Measurements from ENCODE around the gene MYL10.
"Not testable (repeated sequence)": the region's sequence is repeated elsewhere in the genome, so short reads cannot be mapped to it uniquely, and the experiment has no call there.

Gene MYL10

DNA sequence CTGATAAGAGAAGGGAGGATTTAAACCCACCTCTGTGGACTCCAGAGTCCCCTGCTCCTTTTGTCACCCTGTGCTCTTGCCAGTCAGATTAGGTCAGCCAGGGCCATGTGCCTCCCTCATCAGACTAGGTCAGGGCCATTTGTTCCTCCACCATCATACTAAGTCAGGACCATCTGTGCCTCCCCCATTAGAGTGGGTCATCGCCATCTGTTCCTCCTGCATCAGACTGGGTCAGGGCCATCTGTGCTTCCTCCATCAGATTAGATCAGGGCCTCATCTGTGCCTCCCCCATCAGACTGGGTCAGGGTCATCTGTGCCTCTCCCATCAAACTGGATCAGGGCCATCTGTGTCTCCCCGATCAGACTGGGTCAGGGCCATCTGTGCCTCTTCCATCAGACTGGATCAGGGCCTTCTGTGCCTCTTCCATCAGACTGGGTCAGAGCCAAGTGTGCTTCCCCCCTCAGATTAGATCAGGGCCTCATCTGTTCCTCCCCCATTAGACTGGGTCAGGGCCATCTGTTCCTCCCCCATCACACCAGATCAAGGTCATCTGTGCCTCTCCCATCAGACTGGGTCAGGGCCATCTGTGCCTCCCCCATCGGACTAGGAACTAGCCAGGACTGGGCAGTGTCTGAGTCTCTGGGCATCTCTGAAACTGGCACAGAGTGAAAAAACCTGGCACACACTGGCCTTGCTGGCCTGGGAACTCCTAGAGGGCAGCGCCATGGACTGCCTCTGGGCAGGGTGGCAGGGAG, 11.5 kb downstream of the MYL10 start:
- no peak for DNase-seq

- no peak for DNase-seq
Observed at GRCh38 chr7:101615446-101615845, 13.7 kb downstream of the MYL10 start.

DNA sequence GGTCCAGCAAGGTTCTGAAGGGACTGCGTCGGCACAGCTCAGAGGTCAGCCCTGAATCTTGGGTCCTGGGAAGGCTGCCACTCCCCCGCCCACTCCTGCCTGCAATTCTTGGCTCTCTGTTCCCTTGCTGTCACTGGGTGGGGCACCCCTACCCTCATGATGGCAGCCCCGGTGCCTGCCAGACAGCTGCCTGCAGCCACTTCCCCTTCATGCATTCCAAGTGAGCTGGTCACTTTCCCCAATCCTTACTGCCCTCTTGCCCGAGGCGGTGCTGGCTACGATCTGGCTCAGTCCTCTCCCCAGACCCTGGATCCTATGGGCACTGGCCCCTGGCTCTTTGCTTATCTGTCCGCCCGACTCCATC, 14.2 kb downstream of the MYL10 start:
- DNase-seq = no peak

GRCh38 chr7:101614098-101614938, 14.8 kb downstream of the MYL10 start:
- no peak for DNase-seq

DNA sequence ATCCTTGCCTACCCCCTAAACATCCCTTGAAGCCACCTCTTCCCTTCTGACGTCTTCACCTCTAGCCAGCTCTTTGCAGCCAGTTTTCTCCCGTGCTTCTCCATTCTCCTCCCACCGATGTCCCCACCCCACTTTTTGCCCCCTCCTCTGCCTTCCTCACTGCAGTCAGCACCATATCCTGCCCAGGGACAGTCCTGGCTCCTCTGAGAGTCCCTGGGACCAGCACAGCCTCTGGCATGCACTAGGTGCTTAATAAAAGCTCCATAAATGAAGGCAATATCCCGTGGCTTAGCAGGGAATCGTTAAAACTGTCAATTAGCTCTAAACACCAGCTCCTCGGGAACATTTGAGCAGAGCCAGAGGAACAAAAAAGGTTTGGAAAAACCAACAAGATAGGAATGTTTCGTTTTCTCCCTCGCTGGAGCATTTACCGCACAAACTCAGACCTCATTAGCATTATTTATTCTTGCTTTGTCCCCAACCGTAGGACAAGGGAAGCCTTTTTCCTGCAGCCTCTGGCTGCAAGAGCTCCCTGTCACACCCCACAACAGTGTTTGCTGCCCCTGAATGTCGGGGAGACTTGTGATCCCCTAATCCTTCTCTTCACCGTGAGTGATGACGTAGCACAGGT, 16.1 kb downstream of the MYL10 start:
- no peak for DNase-seq

DNA sequence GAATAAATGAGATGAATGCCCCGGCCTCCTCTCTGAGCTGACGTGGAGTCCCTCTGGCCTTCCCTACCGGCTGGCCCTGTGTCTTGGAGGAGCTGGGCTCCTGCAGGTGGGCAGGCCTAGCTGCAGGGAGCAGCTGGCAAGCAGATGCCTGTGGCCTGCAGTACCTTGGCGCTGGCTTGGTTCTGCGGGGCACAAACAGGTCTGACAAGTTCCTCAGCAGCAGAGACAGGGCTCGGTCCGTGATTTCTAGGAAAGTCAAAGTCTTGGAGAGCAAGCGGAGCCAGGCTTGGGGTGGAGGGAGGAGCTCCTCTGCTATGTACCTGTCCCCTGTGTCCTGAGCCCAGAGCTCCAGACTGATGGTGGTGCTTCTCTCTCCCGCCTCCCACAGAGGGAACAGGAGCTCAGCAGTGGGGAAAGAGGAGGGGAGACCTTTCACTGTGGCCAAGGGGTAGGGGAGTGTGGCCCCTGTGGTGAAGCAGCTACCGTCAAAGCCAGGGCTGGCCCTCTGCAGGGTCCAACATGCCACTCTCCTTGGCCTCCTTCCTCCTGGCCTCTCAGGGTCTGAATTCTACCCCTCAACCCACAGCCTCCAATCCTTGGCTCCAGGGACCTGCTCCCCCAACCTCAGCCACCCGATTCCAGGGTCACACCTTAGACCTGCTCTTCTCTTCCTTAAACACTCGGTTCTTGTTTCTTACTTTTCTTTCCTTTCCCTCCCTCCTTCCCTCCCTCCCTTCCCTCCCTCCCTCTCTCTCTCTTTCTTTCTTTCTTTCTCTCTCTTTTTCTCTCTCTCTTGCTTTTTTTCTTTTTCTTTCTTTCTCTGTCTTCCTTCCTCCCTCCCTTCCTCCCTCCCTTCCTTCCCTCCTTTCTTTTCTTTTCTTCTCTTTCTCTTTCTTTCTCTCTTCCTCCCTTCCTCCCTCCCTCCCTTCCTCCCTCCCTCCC, 20.1 kb downstream of the MYL10 start:
- no peak for DNase-seq

GRCh38 chr7:101606498-101606923, 22.6 kb downstream of the MYL10 start:
- DNase-seq = no peak

DNA sequence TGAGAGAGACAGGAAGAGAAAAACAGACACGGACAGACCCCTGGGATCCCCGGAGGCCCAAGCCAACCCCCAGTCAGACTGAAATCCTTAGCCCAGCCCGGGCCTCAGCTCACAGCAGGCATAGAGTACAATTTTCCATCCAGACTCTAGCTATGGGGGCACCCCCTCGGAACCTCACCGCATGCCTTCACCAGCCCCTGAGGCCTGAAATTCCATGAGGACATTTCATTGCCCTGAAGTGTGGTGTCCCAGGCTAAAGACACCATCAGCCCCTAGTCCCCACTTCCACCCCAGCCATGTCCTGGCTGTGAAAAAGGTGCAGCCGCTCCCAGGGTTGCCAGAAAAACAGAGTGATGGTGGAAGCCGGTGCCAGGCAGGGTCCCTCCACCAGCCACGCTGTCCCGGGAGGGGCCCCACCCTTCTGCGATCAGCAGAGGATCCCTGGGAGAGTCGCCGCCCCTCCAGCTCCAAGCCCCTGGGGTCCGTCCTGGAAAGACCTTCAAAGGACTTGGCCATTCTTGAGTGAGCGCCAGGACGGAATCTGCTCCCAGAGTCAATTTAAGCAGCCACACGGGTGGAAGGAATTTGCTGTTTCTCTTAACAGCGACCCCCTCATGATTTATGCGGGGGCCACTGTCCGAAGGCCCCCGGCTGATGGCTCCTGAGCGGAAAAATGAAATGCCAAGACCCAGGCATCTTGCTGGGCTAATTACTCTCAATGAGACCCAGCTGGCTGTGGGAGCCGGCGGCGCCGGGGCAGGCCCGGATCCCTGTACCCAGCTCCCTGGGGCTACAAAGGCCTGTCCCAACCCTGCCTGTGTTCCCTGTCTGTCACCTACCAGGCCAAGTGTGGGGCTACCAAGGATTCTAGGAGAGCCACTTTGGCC, 23.2 kb downstream of the MYL10 start:
- no peak for DNase-seq

DNA sequence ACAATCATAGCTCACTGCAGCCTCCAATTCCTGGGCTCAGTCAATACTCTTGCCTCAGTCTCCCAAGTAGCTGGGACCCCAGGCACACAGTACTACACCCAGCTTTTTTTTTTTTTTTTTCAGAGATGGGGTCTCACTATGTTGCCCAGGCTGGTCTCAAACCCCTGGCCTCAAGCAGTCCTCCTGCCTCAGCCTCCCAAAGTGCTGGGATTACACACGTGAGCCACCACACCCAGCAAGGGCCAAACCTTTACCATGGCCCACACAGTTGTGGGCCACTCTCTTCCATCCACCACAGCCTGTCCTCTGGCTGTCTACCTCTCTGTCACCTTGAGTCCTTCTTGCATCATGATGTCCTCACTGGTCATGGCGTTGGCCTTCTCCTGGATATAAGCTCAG, 24.2 kb downstream of the MYL10 start:
- not testable (repeated sequence) for DNase-seq

DNA sequence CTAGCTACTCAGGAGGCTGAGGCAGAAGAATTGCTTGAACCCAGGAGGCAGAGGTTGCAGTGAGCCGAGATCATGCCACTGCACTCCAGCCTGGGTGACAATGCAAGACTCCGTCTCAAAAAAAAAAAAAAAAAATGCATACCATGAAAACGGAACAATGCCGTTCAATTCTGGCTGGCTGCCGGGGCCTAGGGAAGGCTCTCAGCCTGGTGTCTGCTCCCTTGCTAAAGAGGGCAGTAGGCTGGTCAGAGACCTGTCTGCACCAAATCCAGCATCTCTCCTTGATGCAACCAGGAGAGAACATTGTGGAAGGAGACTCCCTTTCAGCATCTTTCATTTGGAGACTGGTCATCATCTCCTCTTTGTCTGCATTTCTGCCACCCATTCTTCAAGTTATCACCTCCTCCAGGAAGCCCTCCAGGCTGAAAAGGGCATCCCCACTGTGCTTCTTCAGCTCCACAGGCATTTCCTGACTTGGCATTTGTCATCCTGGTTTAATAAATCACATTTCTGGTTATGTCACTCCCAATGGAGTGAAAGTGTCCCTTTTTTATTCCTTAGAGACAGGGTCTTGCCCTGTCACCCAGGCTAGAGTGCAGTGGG, 24.7 kb downstream of the MYL10 start:
- DNase-seq = no peak

DNA sequence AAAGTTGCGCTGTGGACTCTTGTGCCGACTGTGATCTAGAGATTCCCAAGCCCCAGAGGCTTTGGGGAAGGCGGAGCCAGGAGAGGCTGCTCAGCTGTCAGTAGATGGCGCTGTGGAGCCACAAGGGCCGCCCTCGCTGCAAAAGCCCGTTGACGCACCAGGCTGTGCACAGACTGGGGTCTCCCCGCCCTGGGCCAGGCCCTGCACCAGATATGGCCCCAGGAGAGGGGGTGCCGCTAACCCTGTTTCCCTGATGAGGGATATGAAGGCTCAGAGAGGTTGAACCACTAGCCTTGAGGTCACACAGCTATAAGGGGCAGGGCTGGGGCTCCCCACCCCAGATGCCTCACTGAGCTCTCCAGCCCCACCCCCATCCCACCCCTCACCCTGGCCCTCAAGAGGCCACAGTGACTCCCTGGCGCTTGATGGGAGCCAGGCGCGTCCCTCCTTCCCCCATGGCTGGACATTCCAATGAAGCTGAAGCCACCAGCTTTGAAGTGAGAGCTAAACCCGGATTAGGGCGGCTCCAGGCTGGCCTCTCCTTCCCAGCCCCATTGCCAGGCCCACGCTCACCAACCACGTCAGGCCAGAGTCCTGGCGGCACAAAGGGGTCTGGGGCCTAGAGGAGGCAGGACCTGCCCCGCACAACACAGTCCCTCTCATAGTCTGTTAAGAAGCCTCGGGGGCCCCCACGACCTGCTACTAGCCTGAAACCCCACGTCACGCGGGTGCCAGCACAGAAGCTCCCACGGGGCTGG, 26.4 kb downstream of the MYL10 start:
- peak; percentile 57 for DNase-seq

DNA sequence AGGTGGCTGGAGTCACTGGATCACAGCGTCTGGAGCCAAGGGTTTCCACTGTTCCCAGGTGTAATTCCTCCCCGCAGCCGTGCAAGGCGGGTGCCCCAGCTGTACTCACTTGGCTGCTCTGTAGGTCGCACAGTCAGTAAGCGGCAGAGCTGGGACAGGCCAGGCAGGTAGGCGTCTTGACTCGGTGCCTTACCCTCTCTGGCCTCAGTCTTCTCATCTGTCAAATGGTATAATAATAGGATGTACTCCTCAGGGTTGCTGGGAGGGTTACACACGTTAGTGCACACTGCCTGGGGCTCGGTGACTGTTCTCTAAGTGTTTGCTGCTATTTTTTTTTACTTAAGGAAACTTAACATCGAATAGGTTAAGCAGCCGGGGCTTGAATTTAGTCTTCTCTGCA, 27.0 kb downstream of the MYL10 start:
- no peak for DNase-seq

GRCh38 chr7:101599787-101600186, 29.3 kb downstream of the MYL10 start:
- no peak for DNase-seq

DNA sequence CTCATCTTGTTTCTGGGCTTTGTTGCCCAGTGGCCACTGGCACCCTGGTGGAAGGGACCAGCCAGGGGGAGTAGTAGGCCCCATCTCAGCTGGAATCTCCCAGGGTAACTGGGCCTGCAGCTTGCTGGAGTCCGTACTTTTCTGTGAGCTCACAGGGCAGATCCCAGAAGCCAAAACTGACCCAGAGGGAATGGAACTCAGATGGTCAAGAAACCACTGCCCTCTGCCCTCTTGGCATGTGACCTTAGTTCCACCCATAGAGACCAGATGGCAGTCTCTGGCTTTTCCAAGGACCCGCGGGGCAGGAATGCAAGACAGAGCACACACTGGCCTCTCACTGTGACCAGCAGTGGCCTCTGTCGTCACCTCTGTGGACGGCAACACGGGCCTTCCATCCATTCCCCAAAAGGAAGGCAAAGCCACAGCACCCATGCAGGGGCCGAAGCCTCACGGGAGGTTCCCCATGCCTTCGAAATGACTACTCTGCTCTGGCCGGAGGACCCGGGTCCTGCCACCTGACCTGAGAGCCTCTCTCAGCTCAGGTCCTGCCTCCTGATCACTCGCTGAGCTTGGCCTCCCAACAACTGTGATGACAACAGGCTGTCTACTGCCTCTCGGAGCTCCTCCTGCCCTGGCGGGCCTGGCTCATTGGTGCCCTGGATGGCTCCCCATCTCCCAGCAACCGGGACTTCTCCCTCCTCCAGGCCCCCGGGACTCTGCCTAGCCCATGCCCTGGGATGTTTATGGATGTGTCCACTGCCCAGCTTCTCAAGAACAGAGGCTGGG, 29.9 kb downstream of the MYL10 start:
- DNase-seq = no peak

DNA sequence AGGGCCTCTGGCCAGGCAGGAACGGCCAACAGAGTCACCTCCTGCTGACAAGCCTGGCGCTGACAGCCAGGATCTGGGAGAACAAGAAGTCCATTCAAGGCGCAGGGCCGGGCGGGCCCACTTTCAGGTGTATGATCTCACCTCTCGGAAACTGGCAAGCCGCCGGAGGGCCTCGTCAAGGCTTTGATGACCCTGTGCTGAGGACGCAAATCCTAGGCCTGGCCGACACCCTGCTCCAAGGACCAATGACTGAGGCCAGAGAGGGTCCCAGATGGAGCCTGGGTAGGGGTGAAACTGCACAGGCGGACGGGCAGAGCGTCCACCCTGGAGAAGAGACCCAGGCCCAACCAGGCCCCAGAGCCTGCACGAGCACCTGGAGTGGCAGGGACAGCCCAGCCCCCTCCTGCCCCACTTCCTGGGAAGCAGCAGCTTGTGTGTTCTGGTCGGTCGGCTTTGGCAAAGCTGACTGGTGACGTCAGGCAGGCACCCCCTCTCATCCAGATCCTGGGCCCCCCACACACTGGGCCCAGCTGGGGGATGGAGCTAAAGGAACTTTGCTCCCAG, 30.6 kb downstream of the MYL10 start:
- DNase-seq = no peak

DNA sequence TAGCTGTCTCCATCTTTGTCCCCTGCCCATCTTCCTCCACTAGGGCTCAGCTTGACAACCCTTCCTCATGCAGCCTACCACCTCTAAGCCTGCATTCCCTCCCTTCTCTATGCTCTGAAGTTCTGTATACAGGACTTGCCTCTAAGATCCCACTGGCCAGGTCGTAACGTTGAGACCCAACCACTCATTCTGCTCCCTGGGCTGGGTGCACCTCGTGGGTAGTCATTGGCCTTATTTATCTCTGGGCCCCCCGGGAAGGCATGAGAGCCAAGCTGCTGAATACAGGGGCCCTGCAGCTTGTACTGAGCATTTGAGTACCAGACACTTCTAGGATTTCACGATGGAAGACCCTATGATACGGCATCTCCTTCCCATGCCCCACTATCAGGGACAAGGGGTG, 31.2 kb downstream of the MYL10 start:
- DNase-seq = no peak

- no peak for DNase-seq
Observed at GRCh38 chr7:101596898-101597297, 32.2 kb downstream of the MYL10 start.

DNA sequence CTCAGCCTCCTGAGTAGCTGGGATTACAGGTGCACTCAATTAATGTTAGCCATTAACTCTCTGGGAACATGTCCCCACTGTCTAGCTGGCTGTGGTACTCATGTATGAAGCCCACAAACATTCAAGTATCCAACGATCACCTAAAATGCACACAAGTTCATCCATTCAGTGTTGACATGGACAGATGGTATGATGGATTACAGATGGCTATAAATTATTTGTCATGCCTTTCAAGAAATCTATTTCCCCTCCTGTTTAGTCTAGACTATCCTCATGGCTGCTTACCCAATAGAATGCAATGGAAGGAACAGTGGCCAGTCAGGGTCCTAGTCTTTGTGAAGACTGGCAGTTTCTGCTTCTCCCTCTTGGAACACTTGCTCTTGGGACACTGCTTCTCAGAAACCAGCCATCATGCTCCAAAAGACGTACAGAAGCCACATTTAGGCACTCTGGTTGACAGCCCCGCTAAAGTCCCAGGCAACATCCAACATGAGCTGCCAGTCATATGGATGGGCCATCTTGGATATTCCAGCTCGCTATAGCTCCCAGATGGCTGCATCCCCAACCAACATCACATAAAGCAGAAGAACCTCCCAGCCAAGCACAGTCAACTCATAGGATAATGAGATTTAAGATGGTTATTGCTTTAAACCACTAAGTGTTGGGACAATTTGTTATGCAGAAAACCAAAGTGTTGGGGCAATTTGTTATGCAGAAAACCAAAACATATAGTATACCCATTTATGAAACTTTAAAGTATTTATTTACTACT, 33.1 kb downstream of the MYL10 start:
- DNase-seq = no peak

Measured in amniotic stem cell (primary cell).